ENCODE data around the gene TFRC.
"Not testable (repeated sequence)": the region's sequence is repeated elsewhere in the genome, so short reads cannot be mapped to it uniquely, and the experiment has no call there.

TFRC gene

GRCh38 chr3:196081834-196082618 is at the start of gene TFRC:
Gene TFRC (minus strand): TSS chr3:196082090. CDS start chr3:196077099, 4,991 bp downstream.
- DNase-seq: peak; percentile 86

GRCh38 chr3:196128172-196128843 is 46.4 kb upstream of the TFRC start:
- DNase-seq: no peak

- no peak for DNase-seq
Measured at GRCh38 chr3:196127308-196128040, 45.6 kb upstream of the TFRC start.

GRCh38 chr3:196124608-196125007 is 42.7 kb upstream of the TFRC start:
- no peak for DNase-seq

GRCh38 chr3:196122688-196123046 is 40.8 kb upstream of the TFRC start:
- DNase-seq: no peak

GRCh38 chr3:196122021-196122687 is 40.3 kb upstream of the TFRC start:
- no peak for DNase-seq

GRCh38 chr3:196121066-196121465 is 39.2 kb upstream of the TFRC start:
- DNase-seq: no peak

GRCh38 chr3:196120291-196120951 is 38.5 kb upstream of the TFRC start:
- DNase-seq: no peak

GRCh38 chr3:196117809-196118208 is 35.9 kb upstream of the TFRC start:
- no peak for DNase-seq

GRCh38 chr3:196115678-196116083 is 33.8 kb upstream of the TFRC start:
- DNase-seq: no peak

- DNase-seq: no peak
Measured at GRCh38 chr3:196111939-196112386, 30.1 kb upstream of the TFRC start.

GRCh38 chr3:196108075-196108743 is 26.3 kb upstream of the TFRC start:
- no peak for DNase-seq

- not testable (repeated sequence) for DNase-seq
Measured at GRCh38 chr3:196104707-196105106, 22.8 kb upstream of the TFRC start.

- DNase-seq: not testable (repeated sequence)
Measured at GRCh38 chr3:196098365-196098980, 16.6 kb upstream of the TFRC start.

- DNase-seq: no peak
Measured at GRCh38 chr3:196097373-196098154, 15.7 kb upstream of the TFRC start.

GRCh38 chr3:196096382-196096953 is 14.6 kb upstream of the TFRC start:
- no peak for DNase-seq

- no peak for DNase-seq
Measured at GRCh38 chr3:196093317-196094111, 11.6 kb upstream of the TFRC start.

GRCh38 chr3:196087906-196088305 is 6.0 kb upstream of the TFRC start:
- no peak for DNase-seq

GRCh38 chr3:196082619-196082971 is 705 bp upstream of the TFRC start:
- no peak for DNase-seq

Data from GOT3 (cell line).